Activated T-cell treated with anti-CD3 and anti-CD28 coated beads, Interleukin-2, amount 50 U/mL, for 48 hours (primary cell): ENCODE measurements around the gene GSAP.
"Not testable (repeated sequence)": the region's sequence is repeated elsewhere in the genome, so short reads cannot be mapped to it uniquely, and the experiment has no call there.

Experiments used
- DNase-seq, 2 experiments: peaks; one replicate each; pipeline ENCODE4 v3.0.0-alpha.2; 2020

GSAP gene

GRCh38 chr7:77281780-77282478, 134.2 kb downstream of the GSAP start:
- DNase-seq = no peak

GRCh38 chr7:77276120-77276519, 140.0 kb downstream of the GSAP start:
- DNase-seq = no peak

- DNase-seq = not testable (repeated sequence)
Observed at GRCh38 chr7:77275663-77276062, 140.5 kb downstream of the GSAP start.

- no peak for DNase-seq
Observed at GRCh38 chr7:77271766-77272165, 144.4 kb downstream of the GSAP start.

GRCh38 chr7:77270094-77270480, 146.1 kb downstream of the GSAP start:
- no peak for DNase-seq

GRCh38 chr7:77269360-77270093, 146.6 kb downstream of the GSAP start:
- no peak for DNase-seq

- no peak for DNase-seq
Observed at GRCh38 chr7:77266291-77266794, 149.8 kb downstream of the GSAP start.

- DNase-seq = no peak
Observed at GRCh38 chr7:77265666-77266065, 150.5 kb downstream of the GSAP start.

- no peak for DNase-seq
Observed at GRCh38 chr7:77262316-77262715, 153.8 kb downstream of the GSAP start.
